Neuronal stem cell (in vitro differentiated cells): Measurements from ENCODE around the gene FAM186B. TPM values are rescaled to one million over a fixed set of nuclear protein-coding genes. Genes with fewer than 3 reads are reported as not detected.
A peak's percentile ranks its signal among the peaks of the same experiment; 100 is the strongest.

ENCODE experiments used
- DNase-seq: peaks from one replicate; pipeline ENCODE4 v3.0.0-alpha.2; 2013; ENCODE audit warnings: low spot score
- H2AFZ ChIP-seq: one replicate; pipeline ENCODE4 v1.6.1; 2013; ENCODE audit warnings: mild to moderate bottlenecking, low read length, inconsistent platforms
- H2AK5ac ChIP-seq: 2 replicates; pipeline ENCODE4 v1.6.1; 2013; ENCODE audit warnings: low read depth, mild to moderate bottlenecking, inconsistent platforms, low read length, moderate library complexity, mixed read lengths
- H2BK120ac ChIP-seq: 2 replicates; pipeline ENCODE4 v1.6.1; 2013; ENCODE audit warnings: low read depth, mild to moderate bottlenecking, inconsistent platforms, low read length, moderate library complexity, mixed read lengths
- H2BK12ac ChIP-seq: one replicate; pipeline ENCODE4 v1.6.1; 2013; ENCODE audit warnings: low read length, inconsistent platforms
- H2BK15ac ChIP-seq: 2 replicates; pipeline ENCODE4 v1.6.1; 2013; ENCODE audit warnings: mild to moderate bottlenecking, low read length, inconsistent platforms, mixed read lengths
- H2BK5ac ChIP-seq: one replicate; pipeline ENCODE4 v1.6.1; 2013; ENCODE audit warnings: inconsistent platforms, mild to moderate bottlenecking, low read length, moderate library complexity
- H3K14ac ChIP-seq: one replicate; pipeline ENCODE4 v1.6.1; 2013; ENCODE audit warnings: low read length, inconsistent platforms
- H3K18ac ChIP-seq: 2 replicates; pipeline ENCODE4 v1.6.1; 2013; ENCODE audit warnings: low read length, inconsistent platforms
- H3K23ac ChIP-seq: 2 replicates; pipeline ENCODE4 v1.6.1; 2013; ENCODE audit warnings: low read depth, mild to moderate bottlenecking, mixed read lengths, low read length, inconsistent platforms; ENCODE audit not compliant: poor library complexity
- H3K27ac ChIP-seq: replicated peaks from 3 replicates; pipeline ENCODE4 v1.5.1; 2013; ENCODE audit warnings: low read length, inconsistent platforms
- H3K27me3 ChIP-seq, 3 experiments: 2 replicates each; pipeline ENCODE4 v1.6.1; 2013; ENCODE audit warnings: low read length in 3 of 3, mild to moderate bottlenecking in 2 of 3, inconsistent platforms in 1 of 3, low read depth in 1 of 3, mixed read lengths in 1 of 3, moderate library complexity in 1 of 3; ENCODE audit not compliant: control insufficient read depth in 3 of 3, insufficient read depth in 3 of 3
- H3K36me3 ChIP-seq, 2 donors: replicated peaks in 1 of 2; 2 replicates each; pipeline ENCODE4 v1.6.1; 2013; ENCODE audit warnings: low read length in 2 of 2; ENCODE audit not compliant: control insufficient read depth in 2 of 2, insufficient read depth in 2 of 2
- H3K4ac ChIP-seq: 2 replicates; pipeline ENCODE4 v1.6.1; 2013; ENCODE audit warnings: inconsistent platforms, mild to moderate bottlenecking, low read length, moderate library complexity
- H3K4me1 ChIP-seq, 2 donors: 1 replicate in 1 of 2; 2 replicates in 1 of 2; pipeline ENCODE4 v1.6.1; 2013; ENCODE audit warnings: low read length in 2 of 2, low read depth in 1 of 2; ENCODE audit not compliant: control insufficient read depth in 2 of 2, insufficient read depth in 1 of 2
- H3K4me2 ChIP-seq: one replicate; pipeline ENCODE4 v1.6.1; 2013; ENCODE audit warnings: mild to moderate bottlenecking, low read length, inconsistent platforms; ENCODE audit not compliant: insufficient read depth, poor library complexity, severe bottlenecking
- H3K4me3 ChIP-seq, 2 donors: 2 replicates each; pipeline ENCODE4 v1.5.1; 2013; ENCODE audit warnings: low read length in 2 of 2, mild to moderate bottlenecking in 2 of 2, inconsistent platforms in 1 of 2, moderate library complexity in 1 of 2
- H3K79me1 ChIP-seq: one replicate; pipeline ENCODE4 v1.6.1; 2013; ENCODE audit warnings: low read depth, mild to moderate bottlenecking, inconsistent platforms, low read length, moderate library complexity
- H3K9ac ChIP-seq: one replicate; pipeline ENCODE4 v1.6.1; 2013; ENCODE audit warnings: mild to moderate bottlenecking, low read depth, low read length, inconsistent platforms; ENCODE audit not compliant: poor library complexity
- H3K9me3 ChIP-seq, 2 donors: replicated peaks in 1 of 2; 2 replicates each; pipeline versions ENCODE3 to v1.6.1; 2013; ENCODE audit warnings: low read length in 2 of 2, mild to moderate bottlenecking in 2 of 2, inconsistent platforms in 1 of 2, low read depth in 1 of 2, mixed read lengths in 1 of 2, moderate library complexity in 1 of 2; ENCODE audit not compliant: control insufficient read depth in 2 of 2, insufficient read depth in 1 of 2
- H4K8ac ChIP-seq: one replicate; pipeline ENCODE4 v1.6.1; 2013; ENCODE audit warnings: low read depth, mild to moderate bottlenecking, inconsistent platforms, low read length, moderate library complexity
- H4K91ac ChIP-seq: one replicate; pipeline ENCODE4 v1.6.1; 2013; ENCODE audit warnings: low read length, low read depth, mild to moderate bottlenecking, inconsistent platforms; ENCODE audit not compliant: poor library complexity
- WGBS, 2 donors: extraction: QIAGEN DNeasy Blood & Tissue Kit; methylation state at CpG; one replicate each; pipeline ENCODE4 v1.1.7; 2013; ENCODE audit warnings: missing lambda C conversion rate in 2 of 2, mixed read lengths in 1 of 2; ENCODE audit not compliant: insufficient read length in 2 of 2, insufficient replicate concordance in 1 of 2; ENCODE audit errors: extremely low coverage in 2 of 2; 5-methylcytosine and 5-hydroxymethylcytosine counted together
- small RNA-seq: library from polyadenylated mRNA; stranded (forward); fragments of <200 nt; extraction: miRNeasy Mini kit (QIAGEN cat#:217004); gene quantifications from one replicate; pipeline ENCODE3, GENCODE V24; 2013; ENCODE audit not compliant: insufficient read depth

Gene FAM186B

DNA sequence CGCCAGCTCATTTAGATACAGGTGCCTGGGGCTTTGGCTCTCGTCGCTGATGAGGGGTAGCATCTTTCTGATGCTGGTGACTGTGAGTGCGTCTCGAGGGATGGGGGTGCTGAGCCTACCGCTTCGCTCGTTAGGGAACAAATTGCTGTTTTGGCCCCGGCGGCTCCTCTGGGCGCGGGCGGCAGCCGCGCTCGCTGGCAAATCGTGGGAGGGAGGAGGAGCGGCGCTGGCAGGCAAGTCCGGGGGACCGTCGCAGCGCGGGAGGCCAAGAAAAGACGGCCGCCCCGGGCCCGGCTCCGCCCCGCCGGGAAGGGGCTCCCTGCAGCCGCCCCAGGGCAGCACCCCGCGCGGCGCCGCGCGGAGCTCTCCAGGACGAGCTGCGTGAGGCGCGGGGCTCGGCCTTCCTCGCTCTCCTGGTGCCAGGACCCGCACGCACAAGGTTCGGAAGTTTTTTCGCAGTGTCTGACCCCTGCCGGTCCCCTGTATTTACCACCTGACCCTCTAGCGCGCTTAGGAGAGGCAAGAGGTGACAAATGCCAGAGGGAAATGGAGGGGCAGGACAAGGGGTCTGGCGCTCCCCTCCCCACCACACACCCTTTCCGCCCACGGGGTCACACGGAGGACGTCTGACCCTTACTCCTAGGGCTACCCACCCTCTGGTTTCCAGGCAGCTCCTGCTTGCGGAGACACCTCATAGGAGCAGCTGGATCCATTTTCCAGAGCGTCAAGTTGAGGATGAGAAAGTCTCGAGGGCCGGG lies 67.5 kb downstream of the FAM186B start:
- peak overlapping the region; percentile 79 for H3K18ac ChIP-seq
- H3K9ac ChIP-seq: peak overlapping the region; percentile 14
- H2AFZ ChIP-seq: peak overlapping the region; percentile 88
- no peak for DNase-seq
- H3K9me3 ChIP-seq: peaks cover 0 to 2% of the 10 kb centered on the region in 2 donors
- H2AK5ac ChIP-seq: peak overlapping the region; percentile 38
- no peak overlapping the region for H2BK5ac ChIP-seq
- peaks cover 13 to 14% of the 10 kb centered on the region in 2 donors for H3K4me1 ChIP-seq
- no peak overlapping the region for H4K8ac ChIP-seq
- H2BK15ac ChIP-seq: peak overlapping the region; percentile 61
- H4K91ac ChIP-seq: no peak overlapping the region
- H3K23ac ChIP-seq: peak overlapping the region; percentile 56
- H3K27ac ChIP-seq: no peak overlapping the region
- no CpG with 5 or more reads among the region's 61 CpGs for WGBS, 2 donors
- peak overlapping the region; percentile 38 to 58 for H3K4me3 ChIP-seq
- no peaks in the 10 kb centered on the region for H3K79me1 ChIP-seq
- no peak overlapping the region for H2BK12ac ChIP-seq
- peaks cover 28 to 76% (median 74%) of the 10 kb centered on the region in 3 experiments for H3K27me3 ChIP-seq
- H2BK120ac ChIP-seq: no peak overlapping the region
- H3K4ac ChIP-seq: no peak overlapping the region
- H3K4me2 ChIP-seq: peak overlapping the region; percentile 85
- peak overlapping the region; percentile 78 for H3K14ac ChIP-seq
- H3K36me3 ChIP-seq: no peaks in the 10 kb centered on the region

Small RNA genes lying within 50 kb of the gene (small RNA-seq; reads per million reads assigned to genes)
- gene HIGD1AP9 (not detected), gene POLR2KP1 (not detected), gene RNU6-834P (not detected)
